IMR-90 (cell line): ENCODE results near the gene P2RY14. TPM values are rescaled to one million over a fixed set of nuclear protein-coding genes. Genes with fewer than 3 reads are reported as not detected.
A peak's percentile ranks its signal among the peaks of the same experiment; 100 is the strongest.

Experiments used
- ATAC-seq: fragments of 200-7000 bp; cut with Tn5 transposase; 2 replicates; pipeline ENCODE4 v1.9.1; 2020; ENCODE audit warnings: low read depth, mild to moderate bottlenecking, moderate library complexity
- BruUV-seq: library from RNA; stranded (reverse); fragments of 400-500 nt; replicated peaks from 2 replicates; lab custom pipeline; 2021; lab: Mats Ljungman, UMichigan
- CTCF ChIA-PET: fragments of 300-600 bp; formaldehyde crosslinking; extraction: SDS; loops from one replicate; lab custom pipeline; 2021; ENCODE audit warnings: antibody characterized with exemption; lab: Yijun Ruan, JAX
- POLR2A ChIA-PET: fragments of 300-600 bp; sonication (Branson Sonifier 250); formaldehyde crosslinking; loops from one replicate; lab custom pipeline; 2022; ENCODE audit warnings: antibody characterized with exemption; ENCODE audit not compliant: unreplicated experiment; lab: Charles Lee
- DNase-seq: peaks from one replicate; pipeline ENCODE4 v3.0.0; 2013
- H2AFZ ChIP-seq: replicated peaks from 2 replicates; pipeline ENCODE3; 2013; ENCODE audit warnings: low read length, mild to moderate bottlenecking; ENCODE audit not compliant: poor library complexity
- H2AK5ac ChIP-seq: 2 replicates; pipeline ENCODE4 v1.6.1; 2013; ENCODE audit warnings: low read depth, low read length, inconsistent platforms
- H2AK9ac ChIP-seq: replicated peaks from 2 replicates; pipeline ENCODE3; 2013; ENCODE audit warnings: mild to moderate bottlenecking, low read depth, low read length, moderate library complexity; ENCODE audit not compliant: poor library complexity
- H2BK120ac ChIP-seq: 2 replicates; pipeline ENCODE4 v1.6.1; 2013; ENCODE audit warnings: low read depth, low read length, inconsistent platforms
- H2BK15ac ChIP-seq: 3 replicates; pipeline ENCODE4 v1.6.1; 2013; ENCODE audit warnings: low read depth, low read length, inconsistent platforms
- H2BK20ac ChIP-seq: 2 replicates; pipeline ENCODE4 v1.6.1; 2013; ENCODE audit warnings: low read depth, mild to moderate bottlenecking, inconsistent platforms, low read length, moderate library complexity
- H2BK5ac ChIP-seq: 2 replicates; pipeline ENCODE4 v1.6.1; 2013; ENCODE audit warnings: mild to moderate bottlenecking, low read depth, low read length, inconsistent platforms; ENCODE audit not compliant: poor library complexity, severe bottlenecking
- H3K14ac ChIP-seq: replicated peaks from 2 replicates; pipeline ENCODE4 v1.6.1; 2013; ENCODE audit warnings: low read depth, low read length, inconsistent platforms
- H3K18ac ChIP-seq: 2 replicates; pipeline ENCODE4 v1.6.1; 2013; ENCODE audit warnings: low read depth, low read length, control low read depth
- H3K23ac ChIP-seq: 2 replicates; pipeline ENCODE4 v1.6.1; 2013; ENCODE audit warnings: low read depth, low read length, inconsistent platforms
- H3K27ac ChIP-seq: 2 replicates; pipeline ENCODE4 v1.5.1; 2013; ENCODE audit warnings: mild to moderate bottlenecking, control low read depth, low read length; ENCODE audit not compliant: insufficient read depth
- H3K27me3 ChIP-seq: 2 replicates; pipeline ENCODE4 v1.6.1; 2013; ENCODE audit warnings: low read length; ENCODE audit not compliant: control insufficient read depth, insufficient read depth
- H3K36me3 ChIP-seq: 2 replicates; pipeline ENCODE4 v1.6.1; 2013; ENCODE audit warnings: low read length, mixed read lengths; ENCODE audit not compliant: control insufficient read depth, insufficient read depth
- H3K4ac ChIP-seq: 2 replicates; pipeline ENCODE4 v1.6.1; 2013; ENCODE audit warnings: low read depth, low read length, inconsistent platforms
- H3K4me1 ChIP-seq: 2 replicates; pipeline ENCODE4 v1.6.1; 2013; ENCODE audit warnings: low read length, mixed read lengths; ENCODE audit not compliant: control insufficient read depth, insufficient read depth
- H3K4me2 ChIP-seq: 2 replicates; pipeline ENCODE4 v1.6.1; 2013; ENCODE audit warnings: low read depth, mild to moderate bottlenecking, control low read depth, low read length, moderate library complexity
- H3K4me3 ChIP-seq: 2 replicates; pipeline ENCODE4 v1.5.1; 2013; ENCODE audit warnings: low read depth, mild to moderate bottlenecking, control low read depth, low read length, moderate library complexity; ENCODE audit not compliant: insufficient read depth
- H3K56ac ChIP-seq: 2 replicates; pipeline ENCODE4 v1.6.1; 2013; ENCODE audit warnings: low read length, inconsistent platforms; ENCODE audit not compliant: insufficient read depth; ENCODE audit errors: extremely low read depth
- H3K79me1 ChIP-seq, 2 experiments: 2 replicates each; pipeline ENCODE4 v1.6.1; 2013; ENCODE audit warnings: low read length in 2 of 2, inconsistent platforms in 1 of 2, low read depth in 1 of 2
- H3K9ac ChIP-seq: 2 replicates; pipeline ENCODE4 v1.6.1; 2013; ENCODE audit warnings: low read depth, low read length, control low read depth
- H3K9me1 ChIP-seq: 2 replicates; pipeline ENCODE4 v1.6.1; 2013; ENCODE audit warnings: low read length, inconsistent platforms; ENCODE audit not compliant: insufficient read depth
- H3K9me3 ChIP-seq: 2 replicates; pipeline ENCODE4 v1.6.1; 2013; ENCODE audit warnings: low read length; ENCODE audit not compliant: control insufficient read depth, insufficient read depth
- H4K20me1 ChIP-seq: 2 replicates; pipeline ENCODE4 v1.6.1; 2013; ENCODE audit warnings: low read length, inconsistent platforms; ENCODE audit not compliant: insufficient read depth
- H4K5ac ChIP-seq: 2 replicates; pipeline ENCODE4 v1.6.1; 2013; ENCODE audit warnings: mild to moderate bottlenecking, low read depth, low read length, control low read depth
- H4K8ac ChIP-seq, 2 experiments: 2 replicates each; pipeline ENCODE4 v1.6.1; 2013; ENCODE audit warnings: low read depth in 2 of 2, low read length in 2 of 2, control low read depth in 1 of 2, inconsistent platforms in 1 of 2
- H4K91ac ChIP-seq: 2 replicates; pipeline ENCODE4 v1.6.1; 2013; ENCODE audit warnings: low read depth, low read length, inconsistent platforms; ENCODE audit not compliant: insufficient read depth
- CEBPB ChIP-seq: IDR thresholded peaks from 2 replicates; pipeline ENCODE4 v1.6.1; 2012; ENCODE audit warnings: low read depth, low read length, improper control_type of control experiment
- CTCF ChIP-seq: conservative IDR thresholded peaks from 2 replicates; pipeline ENCODE4 v1.5.1; 2012; ENCODE audit warnings: mild to moderate bottlenecking, low read depth, low read length, improper control_type of control experiment
- ELK1 ChIP-seq: fragments of 150-350 bp; IDR thresholded peaks from 2 replicates; pipeline ENCODE4 v1.6.1; 2016; ENCODE audit warnings: low read depth, mild to moderate bottlenecking, low read length, moderate library complexity, borderline replicate concordance
- FOS ChIP-seq: fragments of 150-350 bp; IDR thresholded peaks from 2 replicates; pipeline ENCODE4 v1.6.1; 2016; ENCODE audit warnings: low read depth, low read length
- NFE2L2 ChIP-seq: fragments of 150-350 bp; IDR thresholded peaks from 2 replicates; pipeline ENCODE4 v1.6.1; 2016; ENCODE audit warnings: low read depth, mild to moderate bottlenecking, low read length
- RAD21 ChIP-seq: IDR thresholded peaks from 2 replicates; pipeline ENCODE4 v1.6.1; 2012; ENCODE audit warnings: low read length, improper control_type of control experiment
- RCOR1 ChIP-seq: IDR thresholded peaks from 2 replicates; pipeline ENCODE4 v1.6.1; 2012; ENCODE audit warnings: mild to moderate bottlenecking, low read length, improper control_type of control experiment; ENCODE audit not compliant: insufficient replicate concordance
- SMC3 ChIP-seq: fragments of 150-350 bp; IDR thresholded peaks from 2 replicates; pipeline ENCODE4 v1.6.1; 2016; ENCODE audit warnings: low read depth, mild to moderate bottlenecking, antibody characterized with exemption, low read length, moderate library complexity
- USF2 ChIP-seq: fragments of 150-350 bp; IDR thresholded peaks from 2 replicates; pipeline ENCODE4 v1.6.1; 2017; ENCODE audit warnings: mild to moderate bottlenecking, antibody characterized with exemption, low read length, low read depth
- WGBS, 2 experiments: methylation state at CpG; one replicate each; pipeline versions ENCODE4 v1.1.5 to v1.1.7; 2013; ENCODE audit warnings: missing lambda C conversion rate in 2 of 2; ENCODE audit not compliant: insufficient read length in 1 of 2; ENCODE audit errors: extremely low coverage in 2 of 2; 5-methylcytosine and 5-hydroxymethylcytosine counted together
- dilution Hi-C: fragments of 300-500 bp; cut with HindIII; formaldehyde crosslinking; loops from one replicate; pipeline ENCODE4 v1.14.3; 2018; ENCODE audit warnings: low sequenced_read_pairs; ENCODE audit not compliant: unreplicated experiment
- in situ Hi-C: fragments of 300-500 bp; cut with MboI; formaldehyde crosslinking; loops from 3 replicates; pipeline ENCODE4 v1.14.3; 2019; ENCODE audit warnings: low sequenced_read_pairs, inconsistent platforms, mixed read lengths
- intact Hi-C: fragments of 100-400 bp; cut with micrococcal nuclease; formaldehyde crosslinking; loops from 2 replicates; pipeline ENCODE4 v1.10.0; 2022
- polyA plus RNA-seq, 3 experiments: library from polyadenylated mRNA; depleted of rRNA; stranded (reverse); fragments of >200 nt; gene quantifications; 2 replicates each; pipeline ENCODE4 v1.2.3, GENCODE V29; 2012; ENCODE audit warnings: low replicate concordance in 1 of 3
- total RNA-seq: library from RNA; depleted of rRNA; stranded (reverse); fragments of >200 nt; gene quantifications from 2 replicates; pipeline ENCODE4 v1.2.3, GENCODE V29; 2012

The P2RY14 gene
- total and polyA plus RNA-seq, 2 of the 4 experiments (the other 2 are of a cell fraction), result not detected

- dilution Hi-C loops (no loop called here), in situ Hi-C loops (no loop called here), intact Hi-C loops (loop anchor here (5.0 kb wide), 1 partner anchor 357 kb away; no protein-coding TSS in a partner anchor)
- TF ChIP-seq RAD21 (no peak), CTCF (no peak), FOS (no peak), CEBPB (no peak), RCOR1 (no peak), NFE2L2 (no peak), ELK1 (no peak), SMC3 (no peak), USF2 (no peak)
- Histone ChIP-seq H4K20me1 (no peaks in the 10 kb centered on the region), H3K79me1 (no peaks in the 10 kb centered on the region), H3K9me3 (no peaks in the 10 kb centered on the region), H3K14ac (no peak overlapping the region; the same call in 1 of the 2 replicates), H3K4me1 (peaks cover 7% of the 10 kb centered on the region), H2BK120ac (peak overlapping the region; percentile 35; the same call in 1 of the 2 replicates), H3K4ac (peak overlapping the region; percentile 40; the same call in 1 of the 2 replicates), H2AK9ac (no peak overlapping the region), H3K27me3 (no peaks in the 10 kb centered on the region), H3K56ac (no peak overlapping the region), H4K91ac (no peak overlapping the region; the same call in 1 of the 2 replicates), H4K8ac (no peak overlapping the region), H2BK5ac (no peak overlapping the region), H2AFZ (no peak overlapping the region), H2BK20ac (peak overlapping the region; percentile 65), H3K36me3 (no peaks in the 10 kb centered on the region), H3K27ac (no peak overlapping the region), H2AK5ac (peak overlapping the region; percentile 79; the same call in 1 of the 2 replicates), H3K4me3 (no peak overlapping the region), H3K4me2 (no peak overlapping the region), H3K18ac (peak overlapping the region; percentile 49; the same call in 1 of the 2 replicates), H2BK15ac (no peak overlapping the region; the same call in 2 of the 3 replicates), H3K23ac (no peak overlapping the region), H4K5ac (peak overlapping the region; percentile 71; the same call in 1 of the 2 replicates), H3K9ac (no peak overlapping the region), H3K9me1 (no peaks in the 10 kb centered on the region; the same call in 1 of the 2 replicates)
- ATAC-seq (no peak), DNase-seq (no peak)
- BruUV-seq, result no TSS peak
- WGBS, 2 experiments, result no CpG with 5 or more reads among the region's 1 CpG
- ChIA-PET CTCF (no interaction called here), POLR2A (no interaction called here)
Observed at GRCh38 chr3:151300539-151300938, 22.2 kb upstream of the P2RY14 start.
